NT2/D1 (cell line): Measurements from ENCODE around the gene NAV2.
A peak's percentile ranks its signal among the peaks of the same experiment; 100 is the strongest.

Source experiments
- DNase-seq: peaks from one replicate; pipeline ENCODE4 v3.0.0-alpha.2; 2011; ENCODE audit warnings: low read depth, low spot score
- H3K27me3 ChIP-seq: 2 replicates; pipeline ENCODE4 v1.6.0; 2011; ENCODE audit warnings: mild to moderate bottlenecking; ENCODE audit not compliant: insufficient read length, insufficient read depth
- H3K36me3 ChIP-seq: 2 replicates; pipeline ENCODE4 v1.6.1; 2011; ENCODE audit warnings: mild to moderate bottlenecking, low read length, mixed read lengths; ENCODE audit not compliant: insufficient read depth, insufficient read length
- H3K4me1 ChIP-seq: 2 replicates; pipeline ENCODE4 v1.5.1; 2011; ENCODE audit not compliant: insufficient read depth, insufficient read length
- H3K4me3 ChIP-seq: 2 replicates; pipeline ENCODE4 v1.5.1; 2011; ENCODE audit warnings: low read depth; ENCODE audit not compliant: insufficient read length
- H3K9ac ChIP-seq: 2 replicates; pipeline ENCODE4 v1.6.0; 2011; ENCODE audit warnings: low read depth; ENCODE audit not compliant: insufficient read length
- H3K9me3 ChIP-seq: 2 replicates; pipeline ENCODE4 v1.5.1; 2011; ENCODE audit warnings: mild to moderate bottlenecking, low read length; ENCODE audit not compliant: insufficient read depth
- SUZ12 ChIP-seq: IDR thresholded peaks from 2 replicates; pipeline ENCODE4 v1.6.1; 2011; ENCODE audit not compliant: insufficient read length, insufficient read depth; ENCODE audit errors: extremely low read depth
- YY1 ChIP-seq: IDR thresholded peaks from 2 replicates; pipeline ENCODE4 v1.6.1; 2011; ENCODE audit not compliant: insufficient read length, insufficient read depth
- ZNF274 ChIP-seq: IDR thresholded peaks from 2 replicates; pipeline ENCODE4 v1.6.1; 2011; ENCODE audit warnings: mild to moderate bottlenecking, low read depth, low read length

NAV2 gene

GRCh38 chr11:20109731-20110445 lies 397.3 kb downstream of the NAV2 start:
- Histone ChIP-seq H3K36me3 (peaks cover 74% of the 10 kb centered on the region), H3K9ac (no peak overlapping the region), H3K27me3 (no peaks in the 10 kb centered on the region), H3K9me3 (no peaks in the 10 kb centered on the region), H3K4me3 (no peak overlapping the region), H3K4me1 (peaks cover 3% of the 10 kb centered on the region)
- TF ChIP-seq ZNF274, result no peak
- TF ChIP-seq YY1, result no peak
- TF ChIP-seq SUZ12, result no peak
- DNase-seq, result no peak

DNA sequence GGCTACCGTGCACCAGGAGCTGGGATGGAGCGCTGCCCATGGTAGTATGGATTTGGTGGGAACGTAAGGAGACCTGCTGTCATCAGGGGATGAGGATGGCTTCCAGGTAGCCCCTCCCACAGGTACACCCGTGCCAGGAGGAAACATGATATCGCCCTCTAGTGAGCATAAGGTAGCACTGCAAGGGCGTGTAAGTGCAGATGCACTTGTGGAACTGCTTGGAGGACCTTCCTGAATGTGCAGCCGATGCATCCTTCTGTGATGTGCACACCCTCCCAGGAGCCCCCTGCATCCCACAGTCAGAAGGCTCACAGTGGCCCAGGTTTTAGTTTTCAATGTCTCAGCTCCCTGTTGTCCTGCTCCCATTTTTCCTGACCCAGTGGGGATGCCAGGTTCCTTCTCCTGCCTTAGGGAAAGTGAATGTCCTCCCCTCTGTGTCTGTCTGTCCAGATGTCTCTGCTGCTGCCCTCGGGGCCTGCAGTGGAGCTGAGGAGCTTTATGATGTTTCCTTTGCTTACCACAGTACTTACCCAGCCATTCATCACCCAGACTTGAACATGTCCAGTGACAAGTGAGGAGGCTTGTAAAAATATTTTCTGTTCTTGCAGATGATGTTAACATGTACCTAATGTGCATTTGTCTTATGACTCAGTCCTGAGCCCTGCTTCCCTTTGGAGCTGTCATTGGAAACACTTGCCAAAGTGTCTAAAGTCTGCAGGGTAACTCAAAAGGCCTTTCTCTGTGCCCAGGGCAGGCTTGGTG lies 398.5 kb downstream of the NAV2 start:
- Histone ChIP-seq H3K9ac (no peak overlapping the region), H3K9me3 (no peaks in the 10 kb centered on the region), H3K4me3 (no peak overlapping the region), H3K36me3 (peaks cover 73% of the 10 kb centered on the region), H3K4me1 (peaks cover 3% of the 10 kb centered on the region), H3K27me3 (no peaks in the 10 kb centered on the region)
- no peak for TF ChIP-seq SUZ12
- peak; percentile 43 for DNase-seq

DNA sequence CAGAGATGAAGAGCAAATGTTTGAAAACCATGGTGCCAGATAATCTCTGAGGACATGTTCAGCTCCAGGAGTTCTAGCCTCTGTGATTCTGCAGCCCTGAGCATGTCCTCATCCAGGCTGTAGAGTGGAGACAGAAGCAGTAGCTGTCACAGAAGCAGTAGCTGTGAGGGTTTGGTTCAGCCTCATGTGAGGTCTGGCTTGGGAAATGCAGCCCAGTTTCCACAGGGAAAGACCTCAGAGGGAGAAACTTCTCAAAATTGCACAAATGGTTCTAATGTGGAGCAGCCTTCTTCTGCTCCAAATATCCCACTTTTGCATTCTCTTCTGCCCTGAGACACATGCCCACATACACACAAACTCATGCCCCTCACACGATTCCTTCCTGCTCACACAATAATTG lies 399.2 kb downstream of the NAV2 start:
- Histone ChIP-seq H3K27me3 (no peaks in the 10 kb centered on the region), H3K9ac (peak overlapping the region; percentile 17), H3K9me3 (no peaks in the 10 kb centered on the region), H3K36me3 (peaks cover 80% of the 10 kb centered on the region), H3K4me1 (peaks cover 3% of the 10 kb centered on the region), H3K4me3 (no peak overlapping the region)
- no peak for TF ChIP-seq ZNF274
- no peak for TF ChIP-seq YY1
- TF ChIP-seq SUZ12, result no peak
- no peak for DNase-seq

GRCh38 chr11:20112291-20113148 lies 399.9 kb downstream of the NAV2 start:
- no peak overlapping the region for H3K9ac ChIP-seq
- TF ChIP-seq SUZ12 (no peak), YY1 (no peak), ZNF274 (no peak)
- H3K9me3 ChIP-seq, result no peaks in the 10 kb centered on the region
- no peak for DNase-seq
- no peak overlapping the region for H3K4me3 ChIP-seq
- H3K27me3 ChIP-seq, result no peaks in the 10 kb centered on the region
- H3K4me1 ChIP-seq, result peaks cover 3% of the 10 kb centered on the region
- peaks cover 83% of the 10 kb centered on the region for H3K36me3 ChIP-seq

GRCh38 chr11:20113149-20113438 lies 400.5 kb downstream of the NAV2 start:
- no peaks in the 10 kb centered on the region for H3K27me3 ChIP-seq
- H3K9ac ChIP-seq, result no peak overlapping the region

GRCh38 chr11:20114588-20114987 lies 402.0 kb downstream of the NAV2 start:
- DNase-seq, result no peak
- Histone ChIP-seq H3K4me3 (no peak overlapping the region), H3K9ac (no peak overlapping the region), H3K9me3 (no peaks in the 10 kb centered on the region), H3K4me1 (peaks cover 3% of the 10 kb centered on the region), H3K36me3 (peaks cover 85% of the 10 kb centered on the region), H3K27me3 (no peaks in the 10 kb centered on the region)
- TF ChIP-seq ZNF274 (no peak), YY1 (no peak), SUZ12 (no peak)

More at GRCh38 chr11:20113149-20113438, 400.5 kb downstream of the NAV2 start:
- no peak overlapping the region for H3K4me3 ChIP-seq
- peaks cover 83% of the 10 kb centered on the region for H3K36me3 ChIP-seq
- no peak for DNase-seq
- peaks cover 3% of the 10 kb centered on the region for H3K4me1 ChIP-seq
- TF ChIP-seq ZNF274, result no peak
- TF ChIP-seq SUZ12, result no peak
- no peak for TF ChIP-seq YY1
- no peaks in the 10 kb centered on the region for H3K9me3 ChIP-seq

DNA sequence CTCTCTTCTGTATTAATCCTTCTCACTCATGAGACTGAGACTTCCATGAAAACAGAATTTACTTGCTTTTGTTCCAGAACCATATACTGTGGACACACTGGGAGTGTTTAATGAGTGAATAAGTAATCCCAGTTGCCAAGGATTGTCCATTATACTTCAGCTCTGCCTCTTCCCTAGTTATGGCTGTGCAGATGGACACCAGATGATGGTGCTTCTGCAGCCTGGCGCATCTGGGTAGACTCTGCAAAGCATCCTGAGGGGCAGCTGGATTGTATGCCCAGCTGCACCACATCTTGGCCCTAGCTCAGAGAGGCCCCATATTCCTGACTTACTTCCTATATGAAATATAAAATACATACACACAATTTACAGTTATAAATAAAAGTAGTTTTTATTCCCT lies 404.2 kb downstream of the NAV2 start:
- H3K4me3 ChIP-seq, result no peak overlapping the region
- H3K4me1 ChIP-seq, result no peaks in the 10 kb centered on the region
- H3K9ac ChIP-seq, result no peak overlapping the region
- no peak for DNase-seq
- TF ChIP-seq YY1 (no peak), ZNF274 (no peak), SUZ12 (no peak)
- H3K36me3 ChIP-seq, result peaks cover 72% of the 10 kb centered on the region
- H3K9me3 ChIP-seq, result no peaks in the 10 kb centered on the region
- H3K27me3 ChIP-seq, result no peaks in the 10 kb centered on the region
